CD4-positive, alpha-beta T cell treated with Interleukin-4 for 4 hours (primary cell): ENCODE data around the gene SGMS2.
"Not testable (repeated sequence)": the region's sequence is repeated elsewhere in the genome, so short reads cannot be mapped to it uniquely, and the experiment has no call there.

Experiments used
- DNase-seq: peaks from one replicate; pipeline ENCODE4 v3.0.0-alpha.2; 2020

The SGMS2 gene

DNA sequence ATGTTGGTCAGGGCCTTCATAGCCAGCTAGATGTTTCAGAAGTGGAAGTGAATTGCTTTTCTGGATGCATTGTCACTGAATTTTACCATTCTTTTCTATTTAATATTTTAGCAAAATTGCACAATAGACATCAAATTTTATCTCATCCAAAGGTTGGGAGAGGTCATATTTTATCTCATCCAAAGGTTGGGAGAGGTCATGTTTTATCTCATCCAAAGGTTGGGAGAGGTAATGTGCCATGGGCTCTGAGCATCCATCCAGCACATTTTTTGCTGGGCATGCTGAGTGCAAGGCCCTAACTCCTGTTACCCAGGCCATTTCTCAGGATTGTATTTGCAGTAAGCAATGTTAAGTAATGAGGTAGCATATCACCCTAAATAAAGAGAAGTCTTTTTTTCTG is 91.9 kb downstream of the SGMS2 start:
- no peak for DNase-seq

DNA sequence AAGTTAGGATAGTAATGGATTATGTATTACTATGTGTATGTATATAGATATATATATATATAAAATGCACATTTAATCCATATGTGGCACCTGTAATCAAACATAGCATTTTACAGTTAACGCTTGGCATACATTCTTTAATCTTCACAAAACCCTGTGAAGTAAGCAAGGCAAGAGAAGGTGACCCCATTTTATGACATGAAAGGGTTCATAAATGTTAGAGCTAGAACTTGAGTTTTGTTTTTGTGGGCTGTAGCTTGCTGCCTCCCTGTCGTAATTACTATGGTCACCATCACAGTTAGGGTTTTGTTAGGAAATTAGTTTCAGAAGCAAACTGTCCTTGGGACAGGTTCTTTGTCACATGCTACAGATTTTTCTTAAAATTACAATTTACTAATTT is 92.8 kb downstream of the SGMS2 start:
- no peak for DNase-seq

DNA sequence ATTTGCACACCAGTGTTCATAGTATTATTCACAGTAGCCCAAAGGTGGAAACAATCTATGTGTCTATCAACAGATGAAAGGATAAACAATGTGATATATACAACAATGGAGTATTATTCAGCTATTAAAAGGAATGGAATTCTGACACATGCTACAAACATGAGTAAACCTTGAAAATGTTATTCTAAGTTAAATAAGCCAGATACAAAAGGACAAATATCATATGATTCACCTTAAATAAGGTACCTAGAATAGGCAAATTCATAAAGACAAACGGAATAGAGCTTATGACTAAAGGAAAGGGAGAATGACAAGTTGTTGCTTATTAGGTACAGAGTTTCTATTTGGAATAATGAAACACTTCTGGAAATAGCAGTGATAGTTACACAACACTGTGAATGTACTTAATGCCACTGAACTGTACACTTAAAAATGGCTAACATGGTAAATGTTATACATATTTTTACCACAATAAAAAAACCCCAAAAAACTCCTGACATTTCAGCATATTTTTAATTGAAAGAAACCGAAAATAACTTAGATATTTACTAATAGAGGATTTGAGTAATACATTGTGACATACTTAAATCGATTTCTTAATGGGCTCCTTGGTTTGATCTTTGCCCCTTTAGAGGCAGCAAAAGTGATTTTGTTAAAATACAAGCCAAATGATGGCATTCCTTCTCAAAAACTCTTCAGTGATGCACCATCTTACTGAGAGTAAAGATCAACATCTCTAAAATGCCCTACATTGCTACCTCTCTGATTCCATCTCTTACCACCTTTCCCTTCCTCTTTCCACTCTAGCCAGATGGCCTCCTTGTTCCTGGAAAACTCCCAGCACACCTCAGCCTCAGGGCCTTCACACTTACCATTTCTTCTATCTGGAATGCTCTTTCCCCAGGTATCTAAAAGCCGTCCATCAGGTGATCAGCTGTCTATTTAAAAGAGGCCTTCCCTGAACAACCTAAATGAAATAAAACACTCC is 98.0 kb downstream of the SGMS2 start:
- DNase-seq, result no peak

DNA sequence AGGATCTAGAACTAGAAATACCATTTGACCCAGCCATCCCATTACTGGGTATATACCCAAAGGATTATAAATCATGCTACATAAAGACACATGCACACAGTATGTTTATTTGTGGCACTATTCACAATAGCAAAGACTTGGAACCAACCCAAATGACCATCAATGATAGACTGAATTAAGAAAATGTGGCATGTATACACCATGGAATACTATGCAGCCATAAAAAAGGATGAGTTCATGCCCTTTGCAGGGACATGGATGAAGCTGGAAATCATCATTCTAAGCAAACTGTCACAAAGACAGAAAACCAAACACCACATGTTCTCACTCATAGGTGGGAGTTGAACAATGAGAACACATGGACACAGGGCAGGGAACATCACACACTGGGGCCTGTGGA is 101.0 kb downstream of the SGMS2 start:
- DNase-seq, result not testable (repeated sequence)

DNA sequence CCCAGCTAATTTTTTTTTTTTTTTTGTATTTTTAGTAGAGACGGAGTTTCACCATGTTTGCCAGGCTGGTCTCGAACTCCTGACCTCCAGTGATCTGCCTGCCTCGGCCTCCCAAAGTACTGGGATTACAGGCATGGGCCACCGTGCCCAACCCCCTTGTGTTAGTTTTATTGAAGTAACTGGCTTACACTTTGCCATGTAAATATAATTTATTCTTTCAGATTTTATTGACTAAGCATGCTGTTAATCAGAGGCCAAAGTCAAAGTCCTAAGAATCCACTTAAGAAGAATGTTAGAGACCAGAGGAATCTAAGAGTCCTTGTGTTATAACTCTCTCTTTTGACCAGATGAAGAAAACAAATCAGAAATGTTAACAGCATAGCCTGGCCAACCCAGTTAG is 102.1 kb downstream of the SGMS2 start:
- not testable (repeated sequence) for DNase-seq

DNA sequence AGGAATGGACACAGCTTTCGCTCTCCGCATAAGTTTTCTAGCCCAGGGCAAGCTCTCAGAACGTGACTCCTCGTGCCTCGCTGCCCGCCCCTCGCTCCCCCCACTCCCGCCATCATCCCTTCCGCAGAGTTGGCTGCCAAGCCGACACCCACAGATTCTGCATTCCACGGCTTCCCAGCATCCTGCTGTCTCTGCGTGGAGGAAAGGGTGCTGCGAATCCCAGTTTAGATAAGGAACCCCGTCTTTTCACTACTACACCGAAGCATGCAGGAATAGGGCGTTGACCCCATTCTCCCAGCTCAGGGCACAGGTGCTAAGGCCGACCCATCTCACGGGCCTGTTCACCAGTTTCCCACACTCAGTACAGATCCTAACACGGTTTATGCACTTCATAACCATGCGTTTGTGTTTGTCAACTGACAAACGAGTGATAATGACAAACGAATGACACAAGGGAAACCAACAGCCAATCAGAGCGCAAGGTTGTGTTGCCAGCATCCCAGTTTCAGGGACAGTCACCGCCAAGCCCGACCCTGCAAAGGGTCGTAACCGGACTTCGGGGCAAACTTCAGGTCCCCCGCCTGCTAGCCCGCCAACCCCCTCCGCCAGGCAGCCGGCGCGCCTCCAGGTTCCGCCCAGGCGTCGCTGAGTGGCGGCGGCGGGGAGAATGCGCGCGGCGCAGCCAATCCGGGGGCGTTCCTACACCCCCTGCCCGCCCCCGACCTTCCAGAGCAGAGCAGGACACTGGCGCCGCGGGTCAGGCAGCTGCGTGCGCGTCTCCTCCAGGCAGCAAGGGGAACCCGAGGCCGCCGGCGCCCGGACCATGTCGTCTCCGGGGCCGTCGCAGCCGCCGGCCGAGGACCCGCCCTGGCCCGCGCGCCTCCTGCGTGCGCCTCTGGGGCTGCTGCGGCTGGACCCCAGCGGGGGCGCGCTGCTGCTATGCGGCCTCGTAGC is 106.4 kb downstream of the SGMS2 start, which contains the start of gene CYP2U1:
Gene CYP2U1 (plus strand): TSS at position 729 of the 954 bp plus-strand sequence. CDS start 95 bp downstream, at position 824.
- peak; percentile 71 for DNase-seq

DNA sequence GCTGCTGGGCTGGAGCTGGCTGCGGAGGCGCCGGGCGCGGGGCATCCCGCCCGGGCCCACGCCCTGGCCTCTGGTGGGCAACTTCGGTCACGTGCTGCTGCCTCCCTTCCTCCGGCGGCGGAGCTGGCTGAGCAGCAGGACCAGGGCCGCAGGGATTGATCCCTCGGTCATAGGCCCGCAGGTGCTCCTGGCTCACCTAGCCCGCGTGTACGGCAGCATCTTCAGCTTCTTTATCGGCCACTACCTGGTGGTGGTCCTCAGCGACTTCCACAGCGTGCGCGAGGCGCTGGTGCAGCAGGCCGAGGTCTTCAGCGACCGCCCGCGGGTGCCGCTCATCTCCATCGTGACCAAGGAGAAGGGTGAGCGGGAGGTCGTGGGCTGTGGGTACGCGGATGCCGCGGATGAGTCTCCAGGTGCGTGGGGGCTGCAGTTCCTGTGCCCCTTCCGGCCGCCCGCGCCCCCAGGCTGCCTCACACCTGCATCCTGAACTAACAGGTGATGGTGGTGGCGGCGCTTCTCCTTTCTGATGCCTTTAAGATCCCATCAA is 107.1 kb downstream of the SGMS2 start:
- peak; percentile 1 for DNase-seq

DNA sequence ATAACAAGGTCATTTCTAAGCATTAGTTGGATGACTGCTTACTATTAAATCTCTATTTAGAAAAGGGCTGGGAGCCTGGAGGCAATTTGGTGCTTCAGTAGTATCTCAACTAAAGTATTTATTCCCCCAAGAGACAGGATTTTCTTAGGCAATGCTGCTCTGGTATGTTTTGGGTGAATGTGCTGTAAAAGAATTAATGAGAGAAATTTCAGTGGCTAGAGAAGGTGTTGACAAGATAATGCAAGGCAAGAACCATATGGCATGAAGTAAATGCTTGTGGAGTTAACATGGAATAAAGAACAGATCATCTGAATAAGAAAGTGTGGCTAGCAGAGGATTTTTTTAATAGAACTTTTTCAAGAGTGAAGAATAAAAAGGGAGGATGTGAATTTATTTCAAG is 110.5 kb downstream of the SGMS2 start:
- no peak for DNase-seq

DNA sequence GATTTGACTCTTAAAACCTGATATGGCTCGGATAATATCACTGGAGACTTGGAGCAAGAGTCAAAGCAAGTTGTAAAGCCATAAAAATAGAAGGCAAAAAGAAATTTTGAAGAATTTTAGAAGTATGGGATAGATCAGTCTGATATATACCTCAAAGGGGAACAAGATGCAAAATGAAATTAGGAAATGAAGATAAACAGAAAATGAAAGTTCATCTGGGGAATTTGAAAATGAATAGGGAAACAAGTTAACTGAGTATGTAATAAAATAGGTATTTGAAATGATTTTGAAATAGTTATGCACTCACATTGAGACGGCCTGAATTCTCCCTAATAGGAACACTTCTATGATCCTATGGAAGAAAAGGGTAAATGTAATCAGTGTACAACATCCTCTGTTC is 112.3 kb downstream of the SGMS2 start:
- no peak for DNase-seq

DNA sequence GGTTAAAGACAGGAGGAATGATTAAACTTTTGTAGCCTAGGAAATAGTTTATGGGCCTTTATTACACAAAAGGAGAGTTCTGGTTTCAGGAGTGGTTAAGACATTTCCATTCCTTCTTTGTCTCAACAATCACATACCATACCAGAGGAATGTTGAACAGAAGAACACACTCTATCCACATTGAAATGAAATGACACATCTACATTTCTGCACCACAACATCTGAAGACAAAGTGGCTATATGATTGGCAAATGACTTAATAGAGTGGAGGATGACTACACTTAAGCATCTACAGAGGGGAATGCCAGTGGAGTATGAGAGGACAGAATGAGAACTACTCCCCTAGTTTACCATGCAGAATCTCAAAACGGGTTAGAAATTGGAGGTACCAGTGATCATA is 114.6 kb downstream of the SGMS2 start:
- DNase-seq, result no peak

DNA sequence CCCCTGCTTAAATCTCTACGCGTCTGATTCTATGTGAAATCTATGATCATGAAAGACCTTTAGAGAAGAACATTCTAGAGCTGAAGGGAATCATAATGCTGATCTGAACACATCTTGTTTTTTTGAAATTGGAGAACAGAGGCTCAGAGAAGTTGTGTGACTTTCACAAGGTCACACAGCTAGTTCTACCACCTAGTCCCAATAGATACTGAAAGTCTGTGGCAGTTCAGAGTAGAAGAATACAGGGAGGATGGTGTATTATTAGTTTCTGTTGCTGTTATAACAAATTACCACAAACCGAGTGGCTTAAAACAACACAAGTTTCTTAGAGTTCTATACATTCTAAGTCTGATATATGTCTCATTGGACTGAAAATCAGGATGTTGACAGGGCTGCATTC is 121.1 kb downstream of the SGMS2 start:
- DNase-seq, result no peak

DNA sequence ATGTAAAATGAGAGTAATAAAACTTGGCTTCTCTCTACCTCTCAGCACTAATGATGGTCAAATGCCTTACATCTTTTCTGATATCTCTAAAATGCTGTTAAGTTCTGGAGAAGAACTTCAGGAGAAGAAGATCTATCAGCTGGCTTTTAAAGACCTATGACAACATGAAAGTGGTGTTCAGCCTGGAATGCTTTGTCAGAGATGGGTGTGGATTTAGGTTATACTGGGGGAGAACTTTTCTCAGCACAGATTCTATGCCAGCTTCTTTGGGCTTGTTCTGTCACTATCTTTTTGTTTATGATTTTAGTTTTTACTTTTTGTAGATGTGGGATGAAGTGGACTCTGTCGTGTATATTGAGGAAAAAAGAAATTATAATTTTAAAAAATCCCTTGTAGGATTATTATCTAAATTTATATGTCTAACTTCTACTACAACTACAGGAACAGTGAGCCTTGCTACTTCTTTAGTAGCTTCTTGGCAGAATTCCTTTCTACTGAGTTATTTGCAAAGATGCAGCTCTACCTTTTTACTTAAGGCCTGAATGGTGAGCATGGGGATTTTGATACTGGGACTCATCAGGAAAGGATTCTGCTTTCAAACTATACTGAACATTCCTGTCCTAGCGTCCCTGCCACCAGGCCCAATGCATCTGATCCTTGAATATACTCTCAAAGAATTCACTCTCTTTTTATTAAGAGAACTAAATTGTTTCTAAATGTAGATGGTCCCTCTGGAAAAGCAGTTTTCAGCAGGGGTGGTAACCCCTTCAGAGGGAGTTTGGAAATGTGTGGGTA is 126.2 kb downstream of the SGMS2 start:
- no peak for DNase-seq

DNA sequence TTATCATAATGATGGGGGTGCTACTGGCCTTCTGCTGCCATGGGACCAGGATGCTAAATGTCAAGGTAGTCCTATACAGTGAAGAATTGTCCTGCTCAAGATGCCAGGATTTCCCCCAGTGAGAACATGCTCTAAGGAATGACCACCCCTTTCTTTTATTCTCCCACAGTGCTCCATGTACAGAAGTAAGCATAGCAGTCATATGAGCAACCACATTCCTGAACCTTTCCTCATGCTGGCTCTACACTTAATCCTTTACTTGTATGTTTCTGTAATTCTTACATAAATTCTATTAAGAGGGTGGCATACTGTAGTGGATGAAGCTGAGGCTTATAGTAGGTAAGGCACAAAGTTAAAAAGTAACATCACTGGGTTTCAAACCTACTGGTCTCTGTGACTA is 126.8 kb downstream of the SGMS2 start:
- no peak for DNase-seq

DNA sequence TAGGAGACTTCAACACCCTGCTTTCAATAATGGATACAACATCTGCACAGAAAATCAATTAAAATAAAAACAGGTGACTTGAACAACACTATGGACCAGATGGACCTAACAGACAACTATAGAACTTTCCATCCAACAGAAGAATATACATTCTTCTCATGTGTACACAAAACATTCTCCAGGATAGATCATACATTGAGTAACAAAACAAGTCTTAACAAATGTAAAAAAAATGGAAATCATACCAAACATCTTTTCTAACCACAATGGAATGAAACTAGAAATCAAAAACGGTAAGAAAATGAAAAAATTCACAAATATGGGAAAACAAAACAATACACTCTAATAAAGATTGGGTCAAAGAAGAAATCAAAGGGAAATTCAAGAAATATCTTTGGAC is 131.3 kb downstream of the SGMS2 start:
- no peak for DNase-seq
